ENCODE results near the gene DLEC1. TPM values are rescaled to one million over a fixed set of nuclear protein-coding genes. Genes with fewer than 3 reads are reported as not detected.
"Not testable (repeated sequence)": the region's sequence is repeated elsewhere in the genome, so short reads cannot be mapped to it uniquely, and the experiment has no call there.

The DLEC1 gene
- total RNA-seq, 8 experiments from 2014 or later = 0.27 to 3.5 (median 0.81) TPM

GRCh38 chr3:38125305-38126120, 86.5 kb downstream of the DLEC1 start:
- Histone ChIP-seq H3K4me1 (replicated peaks in 1 of 2) (no peaks in the 10 kb centered on the region), H3K27ac (no peak overlapping the region), H3K4me3 (no peak overlapping the region)
- ATAC-seq (replicated peaks in 6 of 8) = no peak
- WGBS, 10 experiments = 92 to 100% (median 97%) methylated on average over 2 to 7 of the region's 11 CpGs; no CpG with 5 or more reads in 3 of the 10 experiments
- in situ Hi-C loops (cut with MboI; ENCODE audit: low pct_unique_long_range_greater_than_20kb in 2 of 9, low sequenced_read_pairs in 9 of 9, unreplicated experiment in 9 of 9) = no loop called here

- Histone ChIP-seq H3K4me1 (replicated peaks in 1 of 2) (no peaks in the 10 kb centered on the region), H3K27ac (no peak overlapping the region), H3K4me3 (no peak overlapping the region)
- WGBS, 10 experiments = 40 to 100% (median 100%) methylated on average over 1 to 2 of the region's 6 CpGs; no CpG with 5 or more reads in 5 of the 10 experiments
- ATAC-seq (replicated peaks in 6 of 8) = no peak
- in situ Hi-C loops (cut with MboI; ENCODE audit: low pct_unique_long_range_greater_than_20kb in 2 of 9, low sequenced_read_pairs in 9 of 9, unreplicated experiment in 9 of 9) = no loop called here
Observed at GRCh38 chr3:38126121-38126892, 87.3 kb downstream of the DLEC1 start.

- ATAC-seq (replicated peaks in 6 of 8) = no peak
- 100% methylated on average over 1 to 2 of the region's 4 CpGs; no CpG with 5 or more reads in 8 of the 10 experiments for WGBS, 10 experiments
- in situ Hi-C loops (cut with MboI; ENCODE audit: low pct_unique_long_range_greater_than_20kb in 2 of 9, low sequenced_read_pairs in 9 of 9, unreplicated experiment in 9 of 9) = no loop called here
Observed at GRCh38 chr3:38127611-38128302, 88.7 kb downstream of the DLEC1 start.

GRCh38 chr3:38128303-38128655, 89.3 kb downstream of the DLEC1 start:
- 100% methylated on average over 1 of the region's 1 CpG; no CpG with 5 or more reads in 7 of the 10 experiments for WGBS, 10 experiments
- Histone ChIP-seq H3K4me3 (no peak overlapping the region), H3K4me1 (replicated peaks in 1 of 2) (no peaks in the 10 kb centered on the region), H3K27ac (no peak overlapping the region)
- ATAC-seq (replicated peaks in 6 of 8) = no peak
- in situ Hi-C loops (cut with MboI; ENCODE audit: low pct_unique_long_range_greater_than_20kb in 2 of 9, low sequenced_read_pairs in 9 of 9, unreplicated experiment in 9 of 9) = no loop called here

More at GRCh38 chr3:38127611-38128302, 88.7 kb downstream of the DLEC1 start:
- no peaks in the 10 kb centered on the region for H3K4me1 ChIP-seq (replicated peaks in 1 of 2)
- no peak overlapping the region for H3K4me3 ChIP-seq
- no peak overlapping the region for H3K27ac ChIP-seq

GRCh38 chr3:38129058-38129457, 90.0 kb downstream of the DLEC1 start:
- no peaks in the 10 kb centered on the region for H3K4me1 ChIP-seq (replicated peaks in 1 of 2)
- WGBS, 10 experiments = 80 to 100% (median 100%) methylated on average over 1 to 3 of the region's 5 CpGs; no CpG with 5 or more reads in 4 of the 10 experiments
- H3K4me3 ChIP-seq = no peak overlapping the region
- in situ Hi-C loops (cut with MboI; ENCODE audit: low pct_unique_long_range_greater_than_20kb in 2 of 9, low sequenced_read_pairs in 9 of 9, unreplicated experiment in 9 of 9) = no loop called here
- no peak overlapping the region for H3K27ac ChIP-seq
- no peak for ATAC-seq (replicated peaks in 6 of 8)

GRCh38 chr3:38130631-38131065, 91.6 kb downstream of the DLEC1 start:
- Histone ChIP-seq H3K27ac (no peak overlapping the region), H3K4me1 (replicated peaks in 1 of 2) (peaks cover 2 to 4% of the 10 kb centered on the region in 2 donors), H3K4me3 (no peak overlapping the region)
- ATAC-seq (replicated peaks in 6 of 8) = no peak
- 60 to 100% (median 96%) methylated on average over 1 to 2 of the region's 3 CpGs; no CpG with 5 or more reads in 4 of the 10 experiments for WGBS, 10 experiments
- in situ Hi-C loops (cut with MboI; ENCODE audit: low pct_unique_long_range_greater_than_20kb in 2 of 9, low sequenced_read_pairs in 9 of 9, unreplicated experiment in 9 of 9) = no loop called here

- Histone ChIP-seq H3K4me3 (no peak overlapping the region), H3K4me1 (replicated peaks in 1 of 2) (peaks cover 5 to 7% of the 10 kb centered on the region in 2 donors), H3K27ac (no peak overlapping the region)
- 28 to 83% (median 40%) methylated on average over 1 to 5 of the region's 6 CpGs; no CpG with 5 or more reads in 3 of the 10 experiments for WGBS, 10 experiments
- in situ Hi-C loops (cut with MboI; ENCODE audit: low pct_unique_long_range_greater_than_20kb in 2 of 9, low sequenced_read_pairs in 9 of 9, unreplicated experiment in 9 of 9) = no loop called here
- ATAC-seq (replicated peaks in 6 of 8) = peak in 3 of 8 experiments; percentile 25 to 57 (median 35)
Observed at GRCh38 chr3:38131621-38132369, 92.8 kb downstream of the DLEC1 start.

GRCh38 chr3:38133209-38133556, 94.2 kb downstream of the DLEC1 start:
- no peak for ATAC-seq (replicated peaks in 6 of 8)
- no peak overlapping the region for H3K4me3 ChIP-seq
- H3K4me1 ChIP-seq (replicated peaks in 1 of 2) = peaks cover 7 to 10% of the 10 kb centered on the region in 2 donors
- in situ Hi-C loops (cut with MboI; ENCODE audit: low pct_unique_long_range_greater_than_20kb in 2 of 9, low sequenced_read_pairs in 9 of 9, unreplicated experiment in 9 of 9) = no loop called here
- 60 to 100% (median 95%) methylated on average over 1 to 3 of the region's 3 CpGs; no CpG with 5 or more reads in 3 of the 10 experiments for WGBS, 10 experiments
- no peak overlapping the region for H3K27ac ChIP-seq

GRCh38 chr3:38133557-38134405, 94.8 kb downstream of the DLEC1 start:
- in situ Hi-C loops (cut with MboI; ENCODE audit: low pct_unique_long_range_greater_than_20kb in 2 of 9, low sequenced_read_pairs in 9 of 9, unreplicated experiment in 9 of 9) = no loop called here
- WGBS, 10 experiments = 75 to 100% (median 100%) methylated on average over 1 to 6 of the region's 10 CpGs; no CpG with 5 or more reads in 3 of the 10 experiments
- no peak overlapping the region for H3K4me3 ChIP-seq
- ATAC-seq (replicated peaks in 6 of 8) = no peak
- peaks cover 7 to 11% of the 10 kb centered on the region in 2 donors for H3K4me1 ChIP-seq (replicated peaks in 1 of 2)
- no peak overlapping the region for H3K27ac ChIP-seq

- H3K4me3 ChIP-seq; H3K27ac ChIP-seq; ATAC-seq (replicated peaks in 6 of 8); in situ Hi-C loops (cut with MboI; ENCODE audit: low pct_unique_long_range_greater_than_20kb in 2 of 9, low sequenced_read_pairs in 9 of 9, unreplicated experiment in 9 of 9): not testable (repeated sequence)
- WGBS, 10 experiments = 33 to 100% (median 94%) methylated on average over 1 to 8 of the region's 10 CpGs; no CpG with 5 or more reads in 2 of the 10 experiments
- peaks cover 12 to 16% of the 10 kb centered on the region in 2 donors for H3K4me1 ChIP-seq (replicated peaks in 1 of 2)
Observed at GRCh38 chr3:38134517-38135143, 95.6 kb downstream of the DLEC1 start.

- 56 to 100% (median 72%) methylated on average over 1 to 8 of the region's 10 CpGs; no CpG with 5 or more reads in 2 of the 10 experiments for WGBS, 10 experiments
- ATAC-seq (replicated peaks in 6 of 8) = not testable (repeated sequence)
Observed at GRCh38 chr3:38135621-38136277, 96.7 kb downstream of the DLEC1 start.

More at GRCh38 chr3:38135621-38136277, 96.7 kb downstream of the DLEC1 start:
- Histone ChIP-seq H3K4me3 (peak overlapping the region; percentile 78 to 97 (median 88)), H3K4me1 (replicated peaks in 1 of 2) (peaks cover 12 to 16% of the 10 kb centered on the region in 2 donors)
- in situ Hi-C loops (cut with MboI; ENCODE audit: low pct_unique_long_range_greater_than_20kb in 2 of 9, low sequenced_read_pairs in 9 of 9, unreplicated experiment in 9 of 9); H3K27ac ChIP-seq: not testable (repeated sequence)

Data from motor neuron (in vitro differentiated cells).